Breast epithelium (tissue), 4 donors: ENCODE measurements around the gene ZNF507. TPM values are rescaled to one million over a fixed set of nuclear protein-coding genes. Genes with fewer than 3 reads are reported as not detected.
A peak's percentile ranks its signal among the peaks of the same experiment; 100 is the strongest.

Experiments
- DNase-seq, 2 donors: peaks; one replicate each; pipeline ENCODE4 v3.0.0-alpha.2; 2019; ENCODE audit warnings: low spot score in 2 of 2
- H3K27ac ChIP-seq, 2 donors: fragments of 200-600 bp; sonication (generic) in 1 of 2; one replicate each; pipeline ENCODE4 v1.5.1; 2016 to 2019; ENCODE audit warnings: mild to moderate bottlenecking in 1 of 2
- H3K27me3 ChIP-seq, 2 donors: fragments of 200-600 bp; sonication (generic) in 1 of 2; one replicate each; pipeline versions ENCODE4 v1.5.1 to v1.6.0; 2017 to 2019; ENCODE audit warnings: control low read depth in 1 of 2, mild to moderate bottlenecking in 1 of 2
- H3K36me3 ChIP-seq: fragments of 200-600 bp; one replicate; pipeline ENCODE4 v1.5.1; 2019
- H3K4me1 ChIP-seq, 2 donors: fragments of 200-600 bp; sonication (generic); one replicate each; pipeline ENCODE4 v1.5.1; 2016 to 2019; ENCODE audit warnings: control low read depth in 1 of 2
- H3K4me3 ChIP-seq, 3 donors: fragments of 200-600 bp; sonication (generic); 1 replicate in 2 of 3; 2 replicates in 1 of 3; pipeline ENCODE4 v1.5.1; 2016 to 2019; ENCODE audit warnings: mild to moderate bottlenecking in 3 of 3, moderate library complexity in 2 of 3
- H3K9me3 ChIP-seq, 2 donors: fragments of 200-600 bp; sonication (generic) in 1 of 2; one replicate each; pipeline ENCODE4 v1.5.1; 2016 to 2019; ENCODE audit warnings: control low read depth in 1 of 2
- CTCF ChIP-seq, 3 donors: fragments of 450-650 bp; IDR thresholded peaks; one replicate each; pipeline ENCODE4 v1.5.1; 2016 to 2017; ENCODE audit warnings: antibody characterized with exemption in 3 of 3, mild to moderate bottlenecking in 3 of 3, moderate library complexity in 3 of 3
- POLR2A ChIP-seq: fragments of 450-650 bp; IDR thresholded peaks from one replicate; pipeline ENCODE4 v1.6.1; 2016; ENCODE audit warnings: antibody characterized with exemption, mild to moderate bottlenecking, moderate library complexity
- POLR2AphosphoS5 ChIP-seq, 3 donors: sonication (generic); formaldehyde crosslinking; IDR thresholded peaks; one replicate each; pipeline ENCODE4 v1.6.1; 2017; ENCODE audit warnings: antibody characterized with exemption in 3 of 3
- intact Hi-C: fragments of 100-400 bp; cut with DNase I; formaldehyde crosslinking; loops from one replicate; pipeline ENCODE4 v1.15.1; 2023; ENCODE audit warnings: low total_unique reads
- total RNA-seq, 3 donors: library from RNA; depleted of rRNA; stranded (reverse); fragments of >200 nt; gene quantifications; one replicate each; pipeline ENCODE4 v1.1.0, GENCODE V29; 2016

The ZNF507 gene
- total RNA-seq, 3 donors from 2014 or later, result 19.2 to 32.1 (median 27.5) TPM

- intact Hi-C loops, result no loop called here
- no peak for DNase-seq
- Histone ChIP-seq H3K4me3 (no peak overlapping the region), H3K27me3 (no peaks in the 10 kb centered on the region), H3K9me3 (no peaks in the 10 kb centered on the region), H3K27ac (peak overlapping the region; percentile 89 to 95), H3K4me1 (peaks cover 0 to 6% of the 10 kb centered on the region in 2 donors), H3K36me3 (no peaks in the 10 kb centered on the region)
- TF ChIP-seq POLR2A (no peak), CTCF (IDR thresholded peaks at IDR 0.05) (no peak), POLR2AphosphoS5 (IDR thresholded peaks at IDR 0.05) (no peak)
Measured at GRCh38 chr19:32364040-32364439, 18.6 kb downstream of the ZNF507 start.

- no peak for DNase-seq
- H3K4me3 ChIP-seq, result no peak overlapping the region
- peaks cover 0 to 5% of the 10 kb centered on the region in 2 donors for H3K4me1 ChIP-seq
- no peaks in the 10 kb centered on the region for H3K9me3 ChIP-seq
- TF ChIP-seq CTCF (IDR thresholded peaks at IDR 0.05) (no peak), POLR2AphosphoS5 (IDR thresholded peaks at IDR 0.05) (no peak), POLR2A (no peak)
- H3K27me3 ChIP-seq, result no peaks in the 10 kb centered on the region
- H3K27ac ChIP-seq, result no peak overlapping the region
- intact Hi-C loops, result no loop called here
- no peaks in the 10 kb centered on the region for H3K36me3 ChIP-seq
Measured at GRCh38 chr19:32367063-32367462, 21.7 kb downstream of the ZNF507 start.

- no peaks in the 10 kb centered on the region for H3K27me3 ChIP-seq
- DNase-seq, result no peak
- intact Hi-C loops, result no loop called here
- TF ChIP-seq POLR2A, result no peak
- no peak for TF ChIP-seq POLR2AphosphoS5 (IDR thresholded peaks at IDR 0.05)
- no peak for TF ChIP-seq CTCF (IDR thresholded peaks at IDR 0.05)
- no peaks in the 10 kb centered on the region for H3K9me3 ChIP-seq
- H3K36me3 ChIP-seq, result no peaks in the 10 kb centered on the region
- no peaks in the 10 kb centered on the region for H3K4me1 ChIP-seq
- H3K4me3 ChIP-seq, result no peak overlapping the region
- no peak overlapping the region for H3K27ac ChIP-seq
Measured at GRCh38 chr19:32367948-32368536, 22.6 kb downstream of the ZNF507 start.

DNA sequence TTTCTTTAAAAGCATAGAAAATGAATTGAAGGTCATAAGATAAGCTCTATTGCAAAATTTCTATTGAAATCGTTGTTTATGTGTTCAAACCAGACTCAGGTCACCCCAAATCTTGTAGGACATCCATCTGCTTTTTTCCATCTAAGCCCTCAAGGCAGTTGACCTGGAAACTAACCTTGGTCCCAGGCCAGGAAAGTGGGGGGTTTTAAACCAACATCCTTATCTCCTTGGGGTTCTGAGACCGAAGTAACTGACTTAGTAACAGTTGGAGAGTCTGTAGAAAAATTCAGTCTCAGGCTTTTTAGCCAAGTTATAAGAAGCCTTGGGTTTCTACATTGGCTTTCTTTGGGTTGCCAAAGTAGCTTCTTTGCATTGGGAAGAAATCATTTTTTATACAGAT lies 23.4 kb downstream of the ZNF507 start:
- no peaks in the 10 kb centered on the region for H3K36me3 ChIP-seq
- no peaks in the 10 kb centered on the region for H3K9me3 ChIP-seq
- DNase-seq, result no peak
- TF ChIP-seq POLR2A (no peak), CTCF (IDR thresholded peaks at IDR 0.05) (no peak), POLR2AphosphoS5 (IDR thresholded peaks at IDR 0.05) (no peak)
- no peaks in the 10 kb centered on the region for H3K4me1 ChIP-seq
- no peak overlapping the region for H3K4me3 ChIP-seq
- intact Hi-C loops, result no loop called here
- H3K27me3 ChIP-seq, result no peaks in the 10 kb centered on the region
- H3K27ac ChIP-seq, result no peak overlapping the region

GRCh38 chr19:32372726-32373517 lies 27.5 kb downstream of the ZNF507 start:
- Histone ChIP-seq H3K9me3 (no peaks in the 10 kb centered on the region), H3K27me3 (no peaks in the 10 kb centered on the region), H3K36me3 (peaks cover 5% of the 10 kb centered on the region), H3K4me3 (no peak overlapping the region), H3K4me1 (no peaks in the 10 kb centered on the region), H3K27ac (peak overlapping the region; percentile 70 to 77)
- intact Hi-C loops, result no loop called here
- no peak for DNase-seq
- TF ChIP-seq POLR2AphosphoS5 (IDR thresholded peaks at IDR 0.05), result no peak
- TF ChIP-seq POLR2A, result no peak
- no peak for TF ChIP-seq CTCF (IDR thresholded peaks at IDR 0.05)
